Measurements from ENCODE around the gene HS2ST1.

GRCh38 chr1:87062687-87063086 lies 148.3 kb downstream of the HS2ST1 start:
- TF ChIP-seq POLR2AphosphoS5 (IDR thresholded peaks at IDR 0.05) = no peak
- TF ChIP-seq CTCF (IDR thresholded peaks at IDR 0.05) = no peak
- TF ChIP-seq POLR2A (IDR thresholded peaks at IDR 0.05) = no peak
